ENCODE results near the gene WWOX. TPM values are rescaled to one million over a fixed set of nuclear protein-coding genes. Genes with fewer than 3 reads are reported as not detected.
"Not testable (repeated sequence)": the region's sequence is repeated elsewhere in the genome, so short reads cannot be mapped to it uniquely, and the experiment has no call there.

Gene WWOX
- total RNA-seq = 10 to 100 TPM; 19.9 to 29.4 TPM

GRCh38 chr16:78099271-78100111 is at the start of gene WWOX:
TSS of gene WWOX (plus strand) at chr16:78099654.
- DNase-seq (peak; percentile 97), ATAC-seq (peak; percentile 97)
- intact Hi-C loops (cut with DNase I, micrococcal nuclease) = loop anchor here (1.0 to 10.0 kb wide), 8 partner anchors 96 to 909 kb away; partner anchors contain the start of gene NUDT7 (in 2 of the 2)
- Mint-ChIP-seq H3K27ac (peak within 1 kb of the TSS; percentile 86), H3K9me3 (ENCODE audit: low read depth) (no peaks in the 10 kb centered on the region), H3K36me3 (ENCODE audit: low read depth) (peaks cover 2% of the 10 kb centered on the region), H3K27me3 (no peaks in the 10 kb centered on the region), H3K4me1 (peaks cover 13% of the 10 kb centered on the region), H3K4me3 (peak within 1 kb of the TSS; percentile 79)
- POLR2A ChIA-PET = interaction anchor here (0.6 kb wide), 1 partner anchor 9 kb away, joined by 3 read pairs; no protein-coding TSS in a partner anchor
- CTCF ChIA-PET = interaction anchor here (0.7 to 1.5 kb wide), 5 partner anchors 10 to 428 kb away, joined by 3 to 4 read pairs (median 3); no protein-coding TSS in a partner anchor

- CTCF ChIA-PET = no interaction called here
- no peaks in the 10 kb centered on the region for H3K4me1 Mint-ChIP-seq
Observed at GRCh38 chr16:78050734-78051400, 48.6 kb upstream of the WWOX start.

GRCh38 chr16:78057803-78058564 is 41.5 kb upstream of the WWOX start:
- no peak for ATAC-seq
- Mint-ChIP-seq H3K4me1 (no peaks in the 10 kb centered on the region), H3K9me3 (ENCODE audit: low read depth) (no peaks in the 10 kb centered on the region), H3K27ac (no peak overlapping the region), H3K4me3 (no peak overlapping the region), H3K36me3 (ENCODE audit: low read depth) (no peaks in the 10 kb centered on the region), H3K27me3 (peaks cover 2% of the 10 kb centered on the region)
- ChIA-PET CTCF (interaction anchor here (0.6 kb wide), 1 partner anchor 8 kb away, joined by 3 read pairs; no protein-coding TSS in a partner anchor), POLR2A (no interaction called here)
- no peak for DNase-seq
- intact Hi-C loops (cut with DNase I, micrococcal nuclease) = no loop called here

More at GRCh38 chr16:78050734-78051400, 48.6 kb upstream of the WWOX start:
- intact Hi-C loops (cut with DNase I, micrococcal nuclease) = no loop called here
- H3K4me3 Mint-ChIP-seq = no peak overlapping the region
- H3K27ac Mint-ChIP-seq = no peak overlapping the region
- H3K36me3 Mint-ChIP-seq (ENCODE audit: low read depth) = no peaks in the 10 kb centered on the region
- ATAC-seq (no peak), DNase-seq (no peak)
- POLR2A ChIA-PET = interaction anchor here (0.5 to 0.6 kb wide), 2 partner anchors 614 to 971 kb away, joined by 3 to 5 read pairs; no protein-coding TSS in a partner anchor
- no peaks in the 10 kb centered on the region for H3K9me3 Mint-ChIP-seq (ENCODE audit: low read depth)
- peaks cover 14% of the 10 kb centered on the region for H3K27me3 Mint-ChIP-seq

- H3K36me3 Mint-ChIP-seq (ENCODE audit: low read depth); H3K4me1 Mint-ChIP-seq; H3K27me3 Mint-ChIP-seq; CTCF ChIA-PET; H3K27ac Mint-ChIP-seq; intact Hi-C loops (cut with DNase I, micrococcal nuclease); H3K4me3 Mint-ChIP-seq; POLR2A ChIA-PET; ATAC-seq; H3K9me3 Mint-ChIP-seq (ENCODE audit: low read depth); DNase-seq: not testable (repeated sequence)
Observed at GRCh38 chr16:78059806-78060205, 39.6 kb upstream of the WWOX start.

- peaks cover 3% of the 10 kb centered on the region for H3K27me3 Mint-ChIP-seq
- ChIA-PET CTCF (no interaction called here), POLR2A (no interaction called here)
- no peaks in the 10 kb centered on the region for H3K36me3 Mint-ChIP-seq (ENCODE audit: low read depth)
- ATAC-seq (no peak), DNase-seq (no peak)
- H3K27ac Mint-ChIP-seq = no peak overlapping the region
- no peak overlapping the region for H3K4me3 Mint-ChIP-seq
- H3K9me3 Mint-ChIP-seq (ENCODE audit: low read depth) = no peaks in the 10 kb centered on the region
- H3K4me1 Mint-ChIP-seq = no peaks in the 10 kb centered on the region
- intact Hi-C loops (cut with DNase I, micrococcal nuclease) = no loop called here
Observed at GRCh38 chr16:78060295-78060694, 39.2 kb upstream of the WWOX start.

- POLR2A ChIA-PET = no interaction called here
- Mint-ChIP-seq H3K4me3 (no peak overlapping the region), H3K27me3 (peaks cover 4% of the 10 kb centered on the region), H3K4me1 (no peaks in the 10 kb centered on the region), H3K36me3 (ENCODE audit: low read depth) (no peaks in the 10 kb centered on the region), H3K9me3 (ENCODE audit: low read depth) (no peaks in the 10 kb centered on the region), H3K27ac (no peak overlapping the region)
- intact Hi-C loops (cut with DNase I, micrococcal nuclease) = no loop called here
- CTCF ChIA-PET = no interaction called here
- no peak for DNase-seq
- ATAC-seq = no peak
Observed at GRCh38 chr16:78060809-78061208, 38.6 kb upstream of the WWOX start.

- Mint-ChIP-seq H3K4me1 (no peaks in the 10 kb centered on the region), H3K9me3 (ENCODE audit: low read depth) (no peaks in the 10 kb centered on the region), H3K27ac (no peak overlapping the region), H3K36me3 (ENCODE audit: low read depth) (no peaks in the 10 kb centered on the region), H3K27me3 (peaks cover 8% of the 10 kb centered on the region), H3K4me3 (no peak overlapping the region)
- CTCF ChIA-PET = no interaction called here
- intact Hi-C loops (cut with DNase I, micrococcal nuclease) = no loop called here
- no peak for ATAC-seq
- DNase-seq = no peak
- POLR2A ChIA-PET = no interaction called here
Observed at GRCh38 chr16:78065319-78065718, 34.1 kb upstream of the WWOX start.

GRCh38 chr16:78069913-78070312 is 29.5 kb upstream of the WWOX start:
- Mint-ChIP-seq H3K27me3 (peaks cover 13% of the 10 kb centered on the region), H3K36me3 (ENCODE audit: low read depth) (no peaks in the 10 kb centered on the region), H3K27ac (no peak overlapping the region), H3K4me1 (no peaks in the 10 kb centered on the region), H3K9me3 (ENCODE audit: low read depth) (no peaks in the 10 kb centered on the region), H3K4me3 (no peak overlapping the region)
- ATAC-seq (no peak), DNase-seq (no peak)
- intact Hi-C loops (cut with DNase I, micrococcal nuclease) = no loop called here
- ChIA-PET CTCF (interaction anchor here (0.6 kb wide), 1 partner anchor 61 kb away, joined by 3 read pairs; no protein-coding TSS in a partner anchor), POLR2A (no interaction called here)

- H3K4me3 Mint-ChIP-seq = no peak overlapping the region
- no peaks in the 10 kb centered on the region for H3K36me3 Mint-ChIP-seq (ENCODE audit: low read depth)
- no peak for DNase-seq
- ChIA-PET POLR2A (no interaction called here), CTCF (no interaction called here)
- H3K9me3 Mint-ChIP-seq (ENCODE audit: low read depth) = no peaks in the 10 kb centered on the region
- intact Hi-C loops (cut with DNase I, micrococcal nuclease) = no loop called here
- H3K4me1 Mint-ChIP-seq = no peaks in the 10 kb centered on the region
- H3K27ac Mint-ChIP-seq = no peak overlapping the region
- H3K27me3 Mint-ChIP-seq = peaks cover 13% of the 10 kb centered on the region
- no peak for ATAC-seq
Observed at GRCh38 chr16:78072275-78072674, 27.2 kb upstream of the WWOX start.

- H3K27me3 Mint-ChIP-seq = peaks cover 5% of the 10 kb centered on the region
- H3K4me3 Mint-ChIP-seq = no peak overlapping the region
- DNase-seq = no peak
- no peaks in the 10 kb centered on the region for H3K36me3 Mint-ChIP-seq (ENCODE audit: low read depth)
- intact Hi-C loops (cut with DNase I, micrococcal nuclease) = no loop called here
- ChIA-PET POLR2A (no interaction called here), CTCF (interaction anchor here (0.7 kb wide), 1 partner anchor 17 kb away, joined by 3 read pairs; no protein-coding TSS in a partner anchor)
- ATAC-seq = no peak
- no peaks in the 10 kb centered on the region for H3K4me1 Mint-ChIP-seq
- no peak overlapping the region for H3K27ac Mint-ChIP-seq
- H3K9me3 Mint-ChIP-seq (ENCODE audit: low read depth) = no peaks in the 10 kb centered on the region
Observed at GRCh38 chr16:78075800-78076199, 23.7 kb upstream of the WWOX start.

GRCh38 chr16:78081341-78081740 is 18.1 kb upstream of the WWOX start:
- DNase-seq = no peak
- Mint-ChIP-seq H3K4me3 (no peak overlapping the region), H3K27ac (no peak overlapping the region), H3K4me1 (no peaks in the 10 kb centered on the region), H3K36me3 (ENCODE audit: low read depth) (no peaks in the 10 kb centered on the region), H3K9me3 (ENCODE audit: low read depth) (no peaks in the 10 kb centered on the region), H3K27me3 (peaks cover 4% of the 10 kb centered on the region)
- ChIA-PET POLR2A (no interaction called here), CTCF (no interaction called here)
- ATAC-seq = no peak
- intact Hi-C loops (cut with DNase I, micrococcal nuclease) = no loop called here
